HEK293 (cell line): Measurements from ENCODE around the gene SRRM4.

Experiments
- CTCF ChIA-PET: fragments of 350-600 bp; formaldehyde crosslinking; extraction: SDS; loops from one replicate; lab custom pipeline; 2021; ENCODE audit warnings: antibody characterized with exemption; lab: Yijun Ruan, JAX
- POLR2A ChIA-PET: fragments of 300-600 bp; formaldehyde crosslinking; extraction: SDS; loops from one replicate; lab custom pipeline; 2020; ENCODE audit warnings: antibody characterized with exemption, inconsistent platforms; lab: Yijun Ruan, JAX
- H3K27ac ChIP-seq: fragments of 200-500 bp; sonication (Bioruptor generic); 2 replicates; pipeline ENCODE4 v1.5.1; 2014; ENCODE audit warnings: low read depth, low read length, control low read depth, inconsistent platforms; ENCODE audit errors: extremely low read depth
- H3K36me3 ChIP-seq, 2 experiments: fragments of 200-500 bp in 1 of 2; sonication (Bioruptor generic) in 1 of 2; 1 replicate in 1 of 2; 2 replicates in 1 of 2; pipeline ENCODE4 v1.5.1; 2014 to 2017; ENCODE audit warnings: inconsistent platforms in 2 of 2, low read length in 2 of 2; ENCODE audit not compliant: control insufficient read depth in 2 of 2, insufficient read depth in 1 of 2
- H3K4me1 ChIP-seq: fragments of 200-500 bp; sonication (Bioruptor generic); 2 replicates; pipeline ENCODE4 v1.5.1; 2014; ENCODE audit warnings: mild to moderate bottlenecking, low read length, inconsistent platforms; ENCODE audit not compliant: control insufficient read depth, insufficient read depth
- H3K4me3 ChIP-seq: 2 replicates; pipeline ENCODE4 v1.5.1; 2011; ENCODE audit warnings: low read depth, mild to moderate bottlenecking, control low read depth, low read length, moderate library complexity
- H3K9me3 ChIP-seq: fragments of 200-500 bp; sonication (Bioruptor generic); 2 replicates; pipeline ENCODE4 v1.5.1; 2014; ENCODE audit warnings: low read depth, low read length, inconsistent platforms; ENCODE audit not compliant: control insufficient read depth, insufficient read depth
- EGR2 ChIP-seq: fragments of 450-650 bp; formaldehyde crosslinking; IDR thresholded peaks from 2 replicates; pipeline ENCODE4 v1.5.1; 2016; ENCODE audit warnings: low read depth, missing biosample characterization, missing genetic modification characterization
- HIC1 ChIP-seq: fragments of 450-650 bp; formaldehyde crosslinking; IDR thresholded peaks from 2 replicates; pipeline ENCODE4 v1.5.1; 2016; ENCODE audit warnings: missing biosample characterization, missing genetic modification characterization
- HOXD13 ChIP-seq: sonication (generic); formaldehyde crosslinking; IDR thresholded peaks from 2 replicates; pipeline ENCODE4 v1.8.0; 2022; ENCODE audit warnings: missing genetic modification reagents, borderline replicate concordance
- KLF7 ChIP-seq: fragments of 450-650 bp; formaldehyde crosslinking; IDR thresholded peaks from 2 replicates; pipeline ENCODE4 v1.5.1; 2016; ENCODE audit warnings: missing biosample characterization, missing genetic modification characterization, borderline replicate concordance
- KLF9 ChIP-seq: fragments of 450-650 bp; formaldehyde crosslinking; IDR thresholded peaks from 2 replicates; pipeline ENCODE4 v1.5.1; 2016; ENCODE audit warnings: missing biosample characterization, missing genetic modification characterization, low read depth
- SP3 ChIP-seq: fragments of 450-650 bp; formaldehyde crosslinking; IDR thresholded peaks from 2 replicates; pipeline ENCODE4 v1.5.1; 2016; ENCODE audit warnings: missing biosample characterization, missing genetic modification characterization
- TCF7L2 ChIP-seq: IDR thresholded peaks from 2 replicates; pipeline ENCODE4 v1.6.1; 2011; ENCODE audit warnings: low read depth, mild to moderate bottlenecking, inconsistent platforms, low read length, moderate library complexity, borderline replicate concordance
- ZBTB17 ChIP-seq: fragments of 450-650 bp; formaldehyde crosslinking; IDR thresholded peaks from 2 replicates; pipeline ENCODE4 v1.5.1; 2016; ENCODE audit warnings: missing biosample characterization, missing genetic modification characterization
- ZNF10 ChIP-seq: fragments of 450-650 bp; formaldehyde crosslinking; IDR thresholded peaks from 2 replicates; pipeline ENCODE4 v1.5.1; 2017; ENCODE audit warnings: missing biosample characterization, missing genetic modification characterization
- ZNF202 ChIP-seq: fragments of 450-650 bp; formaldehyde crosslinking; IDR thresholded peaks from 2 replicates; pipeline ENCODE4 v1.5.1; 2016; ENCODE audit warnings: missing biosample characterization, missing genetic modification characterization, borderline replicate concordance
- ZNF214 ChIP-seq: fragments of 450-650 bp; formaldehyde crosslinking; IDR thresholded peaks from 2 replicates; pipeline ENCODE4 v1.5.1; 2017; ENCODE audit warnings: missing biosample characterization, mild to moderate bottlenecking, missing genetic modification characterization, borderline replicate concordance
- ZNF366 ChIP-seq: fragments of 450-650 bp; formaldehyde crosslinking; conservative IDR thresholded peaks from 2 replicates; pipeline ENCODE4 v1.5.1; 2016; ENCODE audit warnings: missing biosample characterization, missing genetic modification characterization
- ZNF529 ChIP-seq: fragments of 450-650 bp; formaldehyde crosslinking; IDR thresholded peaks from 2 replicates; pipeline ENCODE4 v1.5.1; 2017; ENCODE audit warnings: missing genetic modification characterization, missing biosample characterization; ENCODE audit not compliant: insufficient replicate concordance
- ZNF660 ChIP-seq: fragments of 450-650 bp; IDR thresholded peaks from 2 replicates; pipeline ENCODE4 v1.5.1; 2018; ENCODE audit warnings: missing biosample characterization, mild to moderate bottlenecking, missing genetic modification characterization
- ZNF792 ChIP-seq: fragments of 450-650 bp; formaldehyde crosslinking; IDR thresholded peaks from 2 replicates; pipeline ENCODE4 v1.5.1; 2016; ENCODE audit warnings: missing biosample characterization, missing genetic modification characterization
- TF ChIP-seq, protein P1 (sequence below): fragments of 450-650 bp; formaldehyde crosslinking; IDR thresholded peaks from 2 replicates; pipeline ENCODE4 v1.5.1; 2016; ENCODE audit warnings: missing biosample characterization, missing genetic modification characterization
- TF ChIP-seq, protein P2 (sequence below): fragments of 450-650 bp; formaldehyde crosslinking; IDR thresholded peaks from 2 replicates; pipeline ENCODE4 v1.5.1; 2016; ENCODE audit warnings: missing biosample characterization, missing genetic modification characterization, borderline replicate concordance

SRRM4 gene

DNA sequence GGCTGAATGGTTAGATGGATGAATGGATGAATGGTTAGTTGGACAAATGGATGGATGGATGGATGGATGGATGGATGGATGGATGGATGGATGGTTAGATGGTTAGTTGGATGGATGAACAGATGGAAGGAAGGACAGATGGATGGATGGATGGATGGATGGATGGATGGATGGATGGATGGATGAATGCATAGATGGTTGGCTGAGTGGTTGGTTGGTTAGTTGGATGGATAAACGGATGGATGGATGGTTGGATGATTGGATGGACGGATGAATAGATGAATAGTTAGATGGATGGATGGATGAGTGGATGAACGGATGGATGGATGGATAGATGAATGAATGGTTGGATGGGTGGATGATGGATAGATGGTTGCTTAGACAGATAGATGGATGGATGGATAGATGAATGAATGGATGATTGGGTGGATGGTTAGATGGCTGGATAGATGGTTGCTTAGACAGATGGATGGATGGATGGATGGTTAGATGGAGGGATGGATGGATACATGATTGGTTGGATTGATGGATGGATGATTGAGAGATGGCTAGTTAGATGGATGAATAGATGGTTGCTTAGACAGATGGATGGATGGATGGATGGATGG, 148.6 kb downstream of the SRRM4 start:
- CTCF ChIA-PET, result no interaction called here
- Histone ChIP-seq H3K4me1 (no peaks in the 10 kb centered on the region), H3K9me3 (no peaks in the 10 kb centered on the region), H3K27ac (no peak overlapping the region), H3K4me3 (no peak overlapping the region), H3K36me3 (no peaks in the 10 kb centered on the region)
- POLR2A ChIA-PET, result no interaction called here
- no peak for TF ChIP-seq KLF9 (tag by site-specific recombination)
- no peak for TF ChIP-seq EGR2 (tag by site-specific recombination)
- no peak for TF ChIP-seq ZNF214 (tag by site-specific recombination)
- no peak for TF ChIP-seq ZNF202 (tag by site-specific recombination)
- TF ChIP-seq ZBTB17 (tag by site-specific recombination), result peak; percentile 84; the same call in 1 of the 2 replicates
- no peak for TF ChIP-seq HOXD13 (CRISPR knock-in tag)
- TF ChIP-seq ZNF366 (tag by site-specific recombination), result peak; percentile 95
- TF ChIP-seq HIC1 (tag by site-specific recombination), result no peak
- TF ChIP-seq, protein P1, sequence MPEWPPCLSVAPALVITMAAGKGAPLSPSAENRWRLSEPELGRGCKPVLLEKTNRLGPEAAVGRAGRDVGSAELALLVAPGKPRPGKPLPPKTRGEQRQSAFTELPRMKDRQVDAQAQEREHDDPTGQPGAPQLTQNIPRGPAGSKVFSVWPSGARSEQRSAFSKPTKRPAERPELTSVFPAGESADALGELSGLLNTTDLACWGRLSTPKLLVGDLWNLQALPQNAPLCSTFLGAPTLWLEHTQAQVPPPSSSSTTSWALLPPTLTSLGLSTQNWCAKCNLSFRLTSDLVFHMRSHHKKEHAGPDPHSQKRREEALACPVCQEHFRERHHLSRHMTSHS, result no peak

GRCh38 chr12:119130523-119130922, 149.2 kb downstream of the SRRM4 start:
- Histone ChIP-seq H3K36me3 (no peaks in the 10 kb centered on the region), H3K4me3 (no peak overlapping the region), H3K27ac (no peak overlapping the region), H3K4me1 (no peaks in the 10 kb centered on the region), H3K9me3 (no peaks in the 10 kb centered on the region)
- TF ChIP-seq ZNF10 (no peak), ZNF792 (no peak), KLF7 (no peak), ZNF529 (no peak), SP3 (tag by site-specific recombination) (no peak), ZNF660 (no peak), TCF7L2 (no peak)
- TF ChIP-seq, protein P2, sequence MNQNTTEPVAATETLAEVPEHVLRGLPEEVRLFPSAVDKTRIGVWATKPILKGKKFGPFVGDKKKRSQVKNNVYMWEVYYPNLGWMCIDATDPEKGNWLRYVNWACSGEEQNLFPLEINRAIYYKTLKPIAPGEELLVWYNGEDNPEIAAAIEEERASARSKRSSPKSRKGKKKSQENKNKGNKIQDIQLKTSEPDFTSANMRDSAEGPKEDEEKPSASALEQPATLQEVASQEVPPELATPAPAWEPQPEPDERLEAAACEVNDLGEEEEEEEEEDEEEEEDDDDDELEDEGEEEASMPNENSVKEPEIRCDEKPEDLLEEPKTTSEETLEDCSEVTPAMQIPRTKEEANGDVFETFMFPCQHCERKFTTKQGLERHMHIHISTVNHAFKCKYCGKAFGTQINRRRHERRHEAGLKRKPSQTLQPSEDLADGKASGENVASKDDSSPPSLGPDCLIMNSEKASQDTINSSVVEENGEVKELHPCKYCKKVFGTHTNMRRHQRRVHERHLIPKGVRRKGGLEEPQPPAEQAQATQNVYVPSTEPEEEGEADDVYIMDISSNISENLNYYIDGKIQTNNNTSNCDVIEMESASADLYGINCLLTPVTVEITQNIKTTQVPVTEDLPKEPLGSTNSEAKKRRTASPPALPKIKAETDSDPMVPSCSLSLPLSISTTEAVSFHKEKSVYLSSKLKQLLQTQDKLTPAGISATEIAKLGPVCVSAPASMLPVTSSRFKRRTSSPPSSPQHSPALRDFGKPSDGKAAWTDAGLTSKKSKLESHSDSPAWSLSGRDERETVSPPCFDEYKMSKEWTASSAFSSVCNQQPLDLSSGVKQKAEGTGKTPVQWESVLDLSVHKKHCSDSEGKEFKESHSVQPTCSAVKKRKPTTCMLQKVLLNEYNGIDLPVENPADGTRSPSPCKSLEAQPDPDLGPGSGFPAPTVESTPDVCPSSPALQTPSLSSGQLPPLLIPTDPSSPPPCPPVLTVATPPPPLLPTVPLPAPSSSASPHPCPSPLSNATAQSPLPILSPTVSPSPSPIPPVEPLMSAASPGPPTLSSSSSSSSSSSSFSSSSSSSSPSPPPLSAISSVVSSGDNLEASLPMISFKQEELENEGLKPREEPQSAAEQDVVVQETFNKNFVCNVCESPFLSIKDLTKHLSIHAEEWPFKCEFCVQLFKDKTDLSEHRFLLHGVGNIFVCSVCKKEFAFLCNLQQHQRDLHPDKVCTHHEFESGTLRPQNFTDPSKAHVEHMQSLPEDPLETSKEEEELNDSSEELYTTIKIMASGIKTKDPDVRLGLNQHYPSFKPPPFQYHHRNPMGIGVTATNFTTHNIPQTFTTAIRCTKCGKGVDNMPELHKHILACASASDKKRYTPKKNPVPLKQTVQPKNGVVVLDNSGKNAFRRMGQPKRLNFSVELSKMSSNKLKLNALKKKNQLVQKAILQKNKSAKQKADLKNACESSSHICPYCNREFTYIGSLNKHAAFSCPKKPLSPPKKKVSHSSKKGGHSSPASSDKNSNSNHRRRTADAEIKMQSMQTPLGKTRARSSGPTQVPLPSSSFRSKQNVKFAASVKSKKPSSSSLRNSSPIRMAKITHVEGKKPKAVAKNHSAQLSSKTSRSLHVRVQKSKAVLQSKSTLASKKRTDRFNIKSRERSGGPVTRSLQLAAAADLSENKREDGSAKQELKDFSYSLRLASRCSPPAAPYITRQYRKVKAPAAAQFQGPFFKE, result no peak
- CTCF ChIA-PET, result interaction anchor here (1.3 kb wide), 1 partner anchor 283 kb away, joined by 6 read pairs; no protein-coding TSS in a partner anchor
- POLR2A ChIA-PET, result no interaction called here
